Thymus (tissue), 11 donors: ENCODE results near the gene SLC6A3. TPM values are rescaled to one million over a fixed set of nuclear protein-coding genes. Genes with fewer than 3 reads are reported as not detected.

ENCODE experiments used
- DNase-seq, 9 donors: peaks; one replicate each; pipeline ENCODE4 v3.0.0-alpha.2; 2013; ENCODE audit warnings: low spot score in 9 of 9, low read depth in 6 of 9, missing footprints in 1 of 9
- H3K27ac ChIP-seq, 2 donors: one replicate each; pipeline ENCODE4 v1.5.1; 2013; ENCODE audit warnings: control low read depth in 1 of 2, low read depth in 1 of 2, low read length in 1 of 2, mild to moderate bottlenecking in 1 of 2, moderate library complexity in 1 of 2
- H3K27me3 ChIP-seq, 2 donors: one replicate each; pipeline ENCODE4 v1.5.1; 2013; ENCODE audit warnings: low read length in 1 of 2; ENCODE audit not compliant: control insufficient read depth in 2 of 2, insufficient read depth in 1 of 2
- H3K36me3 ChIP-seq, 2 donors: one replicate each; pipeline ENCODE4 v1.5.1; 2013; ENCODE audit warnings: low read length in 1 of 2, mild to moderate bottlenecking in 1 of 2, moderate library complexity in 1 of 2; ENCODE audit not compliant: control insufficient read depth in 2 of 2, insufficient read depth in 2 of 2
- H3K4me1 ChIP-seq, 2 donors: one replicate each; pipeline ENCODE4 v1.5.1; 2013; ENCODE audit warnings: low read length in 2 of 2; ENCODE audit not compliant: control insufficient read depth in 2 of 2, insufficient read depth in 2 of 2
- H3K4me3 ChIP-seq, 2 donors: one replicate each; pipeline ENCODE4 v1.5.1; 2013; ENCODE audit warnings: low read length in 2 of 2, control low read depth in 1 of 2, mild to moderate bottlenecking in 1 of 2
- H3K9me3 ChIP-seq, 2 donors: one replicate each; pipeline ENCODE4 v1.5.1; 2013; ENCODE audit warnings: low read length in 1 of 2, mild to moderate bottlenecking in 1 of 2; ENCODE audit not compliant: control insufficient read depth in 2 of 2, insufficient read depth in 1 of 2
- WGBS: extraction: QIAGEN DNeasy Blood & Tissue Kit; methylation state at CpG from one replicate; pipeline ENCODE4 v1.1.7; 2013; 5-methylcytosine and 5-hydroxymethylcytosine counted together
- polyA plus RNA-seq: library from polyadenylated mRNA; stranded (reverse); fragments of 200-250 nt; gene quantifications from one replicate; pipeline ENCODE4 v1.2.3, GENCODE V29; 2013
- total RNA-seq: library from RNA; stranded (reverse); fragments of 120-200 nt; gene quantifications from one replicate; pipeline ENCODE4 v1.2.4, GENCODE V29; 2013
- donor health status: healthy.

The SLC6A3 gene
- total and polyA plus RNA-seq, 2 donors = 0.33 to 14.9 TPM

- peaks cover 0 to 3% of the 10 kb centered on the region in 2 donors for H3K9me3 ChIP-seq
- no peaks in the 10 kb centered on the region for H3K36me3 ChIP-seq
- DNase-seq = no peak
- 81% methylated on average over 5 of the region's 5 CpGs for WGBS
- H3K27me3 ChIP-seq = peaks cover 31 to 61% of the 10 kb centered on the region in 2 donors
- peaks cover 14 to 32% of the 10 kb centered on the region in 2 donors for H3K4me1 ChIP-seq
- H3K4me3 ChIP-seq = no peak overlapping the region
- no peak overlapping the region for H3K27ac ChIP-seq
Measured at GRCh38 chr5:1448511-1449011, 3.3 kb upstream of the SLC6A3 start.

DNA sequence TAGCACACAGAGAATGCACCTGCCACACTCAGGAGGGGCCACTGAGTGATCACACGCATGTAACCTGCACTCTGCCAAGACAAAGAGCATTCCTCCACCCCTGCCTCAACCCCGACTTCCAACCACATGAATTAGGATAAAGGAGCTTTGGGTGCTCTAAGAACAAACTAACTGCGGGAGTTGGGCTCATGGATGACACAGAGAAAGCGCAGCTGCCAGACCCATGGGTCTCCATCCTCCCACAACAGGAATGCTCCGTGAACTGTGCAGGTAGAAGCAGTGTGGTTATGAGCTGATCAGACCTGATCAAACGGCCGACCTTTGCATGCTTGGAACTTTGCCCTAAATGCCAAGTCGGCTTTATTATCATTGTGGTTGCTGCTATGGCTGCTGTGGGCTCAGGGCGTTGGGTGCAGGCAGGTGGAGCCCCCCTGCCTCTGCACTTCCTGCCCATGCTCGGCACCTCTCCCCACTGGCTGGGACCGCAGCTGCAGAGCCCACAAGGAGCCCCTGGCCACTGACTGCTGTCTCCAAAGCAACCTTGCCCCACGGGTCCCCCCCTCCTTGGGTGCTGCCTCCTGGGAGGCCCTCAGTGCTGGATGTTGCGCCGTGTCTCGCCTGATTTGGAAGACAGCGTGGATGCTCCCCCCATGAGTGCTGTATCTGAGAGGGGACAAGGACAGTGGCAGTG lies 2.6 kb upstream of the SLC6A3 start:
- peaks cover 38 to 68% of the 10 kb centered on the region in 2 donors for H3K27me3 ChIP-seq
- peak overlapping the region in 1 of 2 donors; percentile 55 for H3K27ac ChIP-seq
- 10% methylated on average over 16 of the region's 16 CpGs for WGBS
- H3K4me3 ChIP-seq = no peak overlapping the region
- H3K36me3 ChIP-seq = no peaks in the 10 kb centered on the region
- H3K4me1 ChIP-seq = peaks cover 14 to 32% of the 10 kb centered on the region in 2 donors
- peaks cover 0 to 2% of the 10 kb centered on the region in 2 donors for H3K9me3 ChIP-seq
- peak in 6 of 9 donors; percentile 15 to 63 (median 40) for DNase-seq

GRCh38 chr5:1446602-1447343 lies 1.5 kb upstream of the SLC6A3 start:
- no peak overlapping the region for H3K27ac ChIP-seq
- no peak for DNase-seq
- peaks cover 47 to 79% of the 10 kb centered on the region in 2 donors for H3K27me3 ChIP-seq
- WGBS = 49% methylated on average over 16 of the region's 16 CpGs
- peaks cover 14 to 32% of the 10 kb centered on the region in 2 donors for H3K4me1 ChIP-seq
- no peaks in the 10 kb centered on the region for H3K9me3 ChIP-seq
- H3K4me3 ChIP-seq = peak overlapping the region in 1 of 2 donors; percentile 53
- H3K36me3 ChIP-seq = no peaks in the 10 kb centered on the region

DNA sequence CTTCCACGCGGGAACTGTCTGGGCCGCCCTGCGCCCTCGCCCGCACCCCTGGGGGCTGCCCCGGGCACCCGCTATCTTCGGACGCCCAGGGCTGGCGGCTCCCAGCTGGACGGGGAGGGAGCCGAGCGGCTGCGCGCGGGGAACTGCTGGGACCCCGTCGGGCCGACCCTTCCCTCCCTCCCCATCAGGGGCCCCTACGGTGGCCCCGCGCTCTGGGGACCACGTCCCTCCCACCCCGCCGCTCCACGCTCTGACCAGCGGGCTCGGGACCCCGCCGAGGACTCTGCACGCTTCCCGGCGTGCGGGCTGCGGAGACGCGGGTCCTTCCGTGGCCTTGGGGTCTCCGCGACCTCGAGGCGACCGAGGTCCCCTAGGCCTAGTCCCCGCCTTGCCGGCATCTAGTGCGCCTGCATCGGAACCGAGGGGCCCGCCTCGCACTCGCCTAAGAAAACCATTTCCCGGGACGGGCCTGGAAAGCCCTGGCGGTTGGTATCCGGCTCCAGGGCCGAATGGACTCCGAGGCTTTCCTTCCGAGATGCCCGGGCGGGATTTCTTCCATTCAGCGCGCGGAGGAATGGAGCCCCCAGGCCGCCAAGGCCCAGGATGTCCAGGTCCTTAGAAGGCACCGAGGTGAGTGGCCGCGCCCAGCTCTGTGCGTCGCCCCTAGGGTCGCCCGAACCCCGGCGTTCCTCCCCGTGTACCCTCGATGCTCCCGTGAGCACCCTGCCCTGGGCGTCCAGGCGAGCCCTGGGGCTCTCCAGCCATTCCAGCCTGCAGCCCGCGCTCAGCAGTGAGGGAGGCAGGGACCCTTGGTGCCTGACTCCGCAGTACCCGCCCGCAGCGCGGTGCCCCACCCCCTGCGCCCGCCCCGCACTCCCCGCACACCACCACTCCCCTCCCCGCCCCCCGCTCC lies 705 bp upstream of the SLC6A3 start:
- H3K9me3 ChIP-seq = no peaks in the 10 kb centered on the region
- peak overlapping the region in 1 of 2 donors; percentile 53 for H3K4me3 ChIP-seq
- H3K27me3 ChIP-seq = peaks cover 47 to 87% of the 10 kb centered on the region in 2 donors
- H3K36me3 ChIP-seq = no peaks in the 10 kb centered on the region
- no peak for DNase-seq
- H3K27ac ChIP-seq = no peak overlapping the region
- H3K4me1 ChIP-seq = peaks cover 14 to 32% of the 10 kb centered on the region in 2 donors
- 9% methylated on average over 92 of the region's 92 CpGs for WGBS

- Histone ChIP-seq H3K4me3 (peak overlapping the region in 1 of 2 donors; percentile 53), H3K27ac (no peak overlapping the region), H3K36me3 (no peaks in the 10 kb centered on the region), H3K27me3 (peaks cover 47 to 81% of the 10 kb centered on the region in 2 donors), H3K4me1 (peaks cover 14 to 32% of the 10 kb centered on the region in 2 donors), H3K9me3 (no peaks in the 10 kb centered on the region)
- DNase-seq = no peak
- 12% methylated on average over 68 of the region's 68 CpGs for WGBS
Measured at GRCh38 chr5:1444361-1445189, 665 bp downstream of the SLC6A3 start.

- H3K36me3 ChIP-seq = no peaks in the 10 kb centered on the region
- WGBS = 58% methylated on average over 15 of the region's 15 CpGs
Measured at GRCh38 chr5:1443991-1444360, 1.3 kb downstream of the SLC6A3 start.

DNA sequence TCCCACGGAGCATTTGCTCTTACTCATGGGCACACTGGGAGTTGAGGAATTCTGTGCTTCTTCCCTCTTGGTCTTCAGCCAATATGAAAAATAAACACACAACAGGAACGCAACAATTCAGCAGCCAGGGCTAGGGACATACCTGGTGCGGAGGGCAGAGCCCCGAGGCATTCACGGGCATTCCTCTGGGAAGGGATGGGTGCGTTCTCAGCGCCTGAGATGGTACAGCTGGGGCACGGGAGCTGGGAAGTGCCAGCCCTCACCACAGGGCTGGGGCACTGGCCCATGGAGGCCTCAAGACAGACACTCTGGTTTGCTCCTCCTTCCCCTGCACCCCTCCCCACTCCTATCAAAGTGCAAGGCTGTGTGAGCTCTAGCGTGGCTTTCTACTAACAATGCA lies 2.1 kb downstream of the SLC6A3 start:
- no peak overlapping the region for H3K27ac ChIP-seq
- H3K9me3 ChIP-seq = no peaks in the 10 kb centered on the region
- peaks cover 10 to 25% of the 10 kb centered on the region in 2 donors for H3K4me1 ChIP-seq
- no peak for DNase-seq
- H3K36me3 ChIP-seq = no peaks in the 10 kb centered on the region
- peaks cover 47 to 77% of the 10 kb centered on the region in 2 donors for H3K27me3 ChIP-seq
- WGBS = 88% methylated on average over 9 of the region's 9 CpGs
- H3K4me3 ChIP-seq = no peak overlapping the region

More at GRCh38 chr5:1443991-1444360, 1.3 kb downstream of the SLC6A3 start:
- Histone ChIP-seq H3K4me1 (peaks cover 14 to 32% of the 10 kb centered on the region in 2 donors), H3K27ac (no peak overlapping the region), H3K9me3 (no peaks in the 10 kb centered on the region), H3K27me3 (peaks cover 47 to 77% of the 10 kb centered on the region in 2 donors), H3K4me3 (peak overlapping the region in 1 of 2 donors; percentile 53)
- no peak for DNase-seq
